LNCaP clone FGC (cell line): ENCODE measurements around the gene GCA.
A peak's percentile ranks its signal among the peaks of the same experiment; 100 is the strongest.

Source experiments
- DNase-seq: peaks from one replicate; pipeline ENCODE4 v3.0.0-alpha.2; 2011; ENCODE audit warnings: low read depth
- H3K4me3 ChIP-seq: 2 replicates; pipeline ENCODE4 v1.5.1; 2011; ENCODE audit warnings: mild to moderate bottlenecking, low read depth, low read length, control low read depth
- TF ChIP-seq, protein P1 (sequence below): IDR thresholded peaks from 2 replicates; pipeline ENCODE4 v1.5.1; 2012; ENCODE audit warnings: mild to moderate bottlenecking; ENCODE audit not compliant: control insufficient read depth, insufficient read depth; ENCODE audit errors: extremely low read depth

GCA gene, protein sequence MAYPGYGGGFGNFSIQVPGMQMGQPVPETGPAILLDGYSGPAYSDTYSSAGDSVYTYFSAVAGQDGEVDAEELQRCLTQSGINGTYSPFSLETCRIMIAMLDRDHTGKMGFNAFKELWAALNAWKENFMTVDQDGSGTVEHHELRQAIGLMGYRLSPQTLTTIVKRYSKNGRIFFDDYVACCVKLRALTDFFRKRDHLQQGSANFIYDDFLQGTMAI

DNA sequence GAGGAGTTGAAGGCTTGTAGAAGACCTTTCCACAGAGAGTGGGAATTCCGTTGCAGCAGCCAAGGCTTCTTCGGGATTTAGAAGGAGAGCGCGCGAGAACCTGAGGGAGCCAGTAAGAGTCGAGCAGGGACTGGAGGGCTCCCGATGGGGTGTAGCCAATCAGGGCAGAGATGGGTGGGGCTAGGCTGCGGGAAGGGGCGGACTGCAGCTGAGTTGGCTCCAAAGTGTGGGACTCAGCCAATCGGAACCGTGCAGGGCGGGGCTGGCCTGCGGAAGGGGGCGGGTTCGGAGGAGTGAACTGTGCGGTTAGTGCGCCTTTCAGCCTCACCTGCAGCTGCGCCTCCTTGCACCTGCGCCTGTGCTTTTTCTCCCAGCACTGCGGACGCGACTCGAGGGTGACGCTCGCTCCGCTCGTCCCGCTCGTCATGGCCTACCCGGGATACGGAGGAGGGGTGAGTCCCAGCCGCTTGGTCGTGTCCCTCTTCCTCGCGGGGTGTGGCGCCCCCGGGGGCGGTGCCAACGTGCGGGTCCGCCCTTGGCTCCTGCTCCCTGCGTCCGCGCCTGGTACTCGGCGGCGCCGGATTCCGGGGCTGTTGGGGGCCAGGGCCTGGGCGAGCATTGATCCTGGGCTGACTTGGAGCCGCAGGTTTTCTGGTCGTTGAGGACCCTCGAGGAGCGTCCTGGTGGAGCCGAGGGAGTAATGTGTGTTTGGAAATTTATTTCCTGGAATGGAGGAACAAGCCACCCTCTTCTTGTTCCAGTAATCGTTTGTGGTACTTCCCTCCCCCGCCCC, at the start of gene GCA:
Gene GCA (plus strand): TSS at position 309 of the 793 bp plus-strand sequence. CDS start 117 bp downstream, at position 426.
- H3K4me3 ChIP-seq: peak within 1 kb of the TSS; percentile 84
- TF ChIP-seq, protein P1, sequence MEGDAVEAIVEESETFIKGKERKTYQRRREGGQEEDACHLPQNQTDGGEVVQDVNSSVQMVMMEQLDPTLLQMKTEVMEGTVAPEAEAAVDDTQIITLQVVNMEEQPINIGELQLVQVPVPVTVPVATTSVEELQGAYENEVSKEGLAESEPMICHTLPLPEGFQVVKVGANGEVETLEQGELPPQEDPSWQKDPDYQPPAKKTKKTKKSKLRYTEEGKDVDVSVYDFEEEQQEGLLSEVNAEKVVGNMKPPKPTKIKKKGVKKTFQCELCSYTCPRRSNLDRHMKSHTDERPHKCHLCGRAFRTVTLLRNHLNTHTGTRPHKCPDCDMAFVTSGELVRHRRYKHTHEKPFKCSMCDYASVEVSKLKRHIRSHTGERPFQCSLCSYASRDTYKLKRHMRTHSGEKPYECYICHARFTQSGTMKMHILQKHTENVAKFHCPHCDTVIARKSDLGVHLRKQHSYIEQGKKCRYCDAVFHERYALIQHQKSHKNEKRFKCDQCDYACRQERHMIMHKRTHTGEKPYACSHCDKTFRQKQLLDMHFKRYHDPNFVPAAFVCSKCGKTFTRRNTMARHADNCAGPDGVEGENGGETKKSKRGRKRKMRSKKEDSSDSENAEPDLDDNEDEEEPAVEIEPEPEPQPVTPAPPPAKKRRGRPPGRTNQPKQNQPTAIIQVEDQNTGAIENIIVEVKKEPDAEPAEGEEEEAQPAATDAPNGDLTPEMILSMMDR: no peak
- DNase-seq: peak; percentile 93

DNA sequence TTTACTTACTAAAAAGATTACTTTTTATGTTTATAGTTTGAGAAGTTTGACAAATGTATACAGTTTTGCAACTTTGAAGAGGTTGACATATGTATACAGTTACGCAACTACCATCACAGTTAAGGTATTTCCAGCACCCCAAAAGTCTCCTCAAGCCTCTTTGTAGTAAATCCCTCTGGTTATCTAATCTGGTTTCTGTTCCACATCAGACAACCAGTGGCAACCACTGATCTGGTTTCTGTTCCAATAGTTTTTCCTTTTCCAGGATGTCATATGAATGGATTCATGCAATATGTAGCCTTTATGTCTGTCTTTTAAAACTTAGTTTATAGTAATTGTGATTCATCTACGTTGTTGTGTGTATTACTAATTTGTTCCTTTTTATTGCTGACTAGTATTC, 48.9 kb upstream of the GCA start:
- DNase-seq: no peak
- H3K4me3 ChIP-seq: no peak overlapping the region
- TF ChIP-seq, protein P1: no peak

DNA sequence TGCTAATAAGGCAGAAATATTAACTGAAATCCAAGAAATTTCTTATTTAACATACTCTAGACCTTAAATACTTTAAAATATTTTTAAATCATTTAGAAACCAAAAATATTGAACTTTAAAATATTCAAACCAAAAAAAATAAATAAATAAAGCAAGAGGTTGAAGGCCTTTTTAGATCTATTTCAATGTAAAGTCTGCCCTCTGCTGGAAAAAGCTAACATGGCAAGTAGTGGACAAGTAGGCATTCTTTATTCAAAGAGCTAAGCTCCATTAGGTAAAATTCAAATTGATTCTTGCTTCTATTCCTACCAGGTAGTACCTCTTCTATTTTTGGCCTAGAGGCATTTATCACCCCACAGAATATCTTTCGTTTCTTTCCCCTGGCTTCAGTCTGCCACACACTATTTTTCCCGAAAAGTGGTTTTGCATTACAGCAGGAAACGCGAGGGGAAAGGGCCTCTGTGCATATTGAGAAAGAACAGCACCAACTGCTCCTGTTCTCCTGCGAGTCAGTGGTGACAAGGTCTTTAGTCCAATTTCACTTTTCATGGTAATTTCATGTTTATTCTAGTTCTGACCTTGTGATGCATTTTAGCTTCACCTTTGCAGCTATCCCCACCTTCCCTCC, 45.9 kb upstream of the GCA start:
- DNase-seq: no peak
- TF ChIP-seq, protein P1: peak; percentile 70

DNA sequence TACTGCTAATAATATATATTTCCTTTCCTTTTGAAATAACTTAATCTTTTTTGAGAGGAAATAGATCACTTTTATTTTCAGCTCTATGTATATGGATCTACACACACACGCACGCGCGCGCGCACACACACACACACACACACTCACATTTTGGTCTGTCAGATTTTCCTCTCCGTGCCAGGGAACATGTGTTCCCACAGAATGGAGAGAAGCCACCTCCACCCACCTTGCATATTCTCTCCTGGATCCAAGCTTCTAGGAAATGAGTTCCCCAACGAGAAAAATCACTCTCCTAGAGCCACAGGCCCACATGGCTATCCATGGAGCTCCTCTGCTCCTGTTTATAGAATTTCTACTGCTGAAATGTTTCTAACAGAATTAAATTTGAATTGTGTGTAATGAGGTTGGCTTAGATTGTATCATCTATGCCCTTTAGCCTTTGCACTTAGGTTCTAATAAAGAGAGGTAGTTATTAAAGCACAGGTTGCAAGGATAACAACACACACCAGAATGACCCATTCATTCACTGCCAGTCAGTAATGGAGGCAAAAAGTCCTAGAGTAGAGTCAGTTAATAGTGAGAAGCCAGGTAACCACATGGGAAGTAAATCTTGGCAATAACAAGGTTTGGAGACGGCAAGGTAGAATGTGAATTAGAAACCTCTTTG, 45.1 kb upstream of the GCA start:
- no peak for DNase-seq
- TF ChIP-seq, protein P1: no peak
- H3K4me3 ChIP-seq: no peak overlapping the region

More for the DNA sequence above, 45.9 kb upstream of the GCA start:
- no peak overlapping the region for H3K4me3 ChIP-seq

DNA sequence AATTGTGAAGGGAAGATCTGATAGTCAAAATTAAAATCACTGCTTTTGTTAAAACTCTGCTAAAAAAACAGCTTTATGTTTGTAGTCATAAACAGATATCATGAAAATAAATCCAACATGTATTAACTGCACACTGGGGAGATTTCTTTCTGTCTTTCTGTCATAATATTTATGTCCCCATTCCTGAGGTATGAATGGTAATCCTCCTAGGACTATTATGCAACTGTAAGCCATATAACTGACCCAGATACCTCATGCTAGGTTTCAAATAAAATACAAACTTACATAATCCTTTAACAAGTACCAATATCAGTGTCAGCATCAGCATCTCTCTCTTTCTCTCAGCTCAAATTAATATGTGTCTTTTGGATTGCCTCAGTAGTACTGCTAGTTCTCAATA, 43.7 kb upstream of the GCA start:
- TF ChIP-seq, protein P1: no peak
- no peak for DNase-seq
- H3K4me3 ChIP-seq: no peak overlapping the region

DNA sequence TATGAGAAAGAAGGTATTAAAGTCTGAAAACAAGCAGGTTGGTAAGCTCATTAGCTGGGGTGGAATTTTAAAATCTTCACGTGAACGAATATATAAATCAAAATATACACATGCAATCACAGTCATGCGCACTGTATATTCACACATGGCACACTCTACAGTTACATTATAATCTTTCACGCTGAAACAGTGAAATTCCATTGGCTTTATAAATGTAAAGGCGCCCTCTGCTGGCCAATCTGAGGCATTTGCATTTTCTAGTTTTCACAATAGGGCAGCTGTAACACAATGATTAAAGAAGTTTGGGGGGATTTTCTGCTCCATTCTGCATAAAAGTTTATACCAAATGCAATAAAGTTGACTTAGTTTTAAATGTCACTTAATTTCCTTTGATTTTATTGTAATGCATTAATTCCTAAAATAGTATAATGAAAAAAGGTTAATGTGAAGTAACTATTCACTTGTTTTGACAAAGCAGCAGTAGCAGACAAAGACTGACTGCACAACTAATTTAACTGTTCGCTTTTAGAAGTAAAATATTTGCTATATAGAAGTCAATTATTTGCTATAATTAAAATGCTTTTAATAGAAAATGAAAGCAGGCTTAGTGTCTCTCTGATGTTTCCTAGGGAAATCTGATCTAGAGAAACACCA, 42.7 kb upstream of the GCA start:
- no peak for DNase-seq
- H3K4me3 ChIP-seq: no peak overlapping the region

More for the DNA sequence above, 42.7 kb upstream of the GCA start:
- TF ChIP-seq, protein P1: peak; percentile 64
